AG08396 (cell line): ENCODE data around the gene CAMK1D.

Experiments used
- DNase-seq: peaks from one replicate; pipeline ENCODE4 v3.0.0; 2012; ENCODE audit warnings: low spot score, mixed read lengths

The CAMK1D gene

GRCh38 chr10:12403119-12403518, 53.8 kb downstream of the CAMK1D start:
- no peak for DNase-seq

- DNase-seq = no peak
These were observed 56.3 kb downstream of the CAMK1D start for GRCh38 chr10:12405342-12406320.

GRCh38 chr10:12406764-12407400, 57.5 kb downstream of the CAMK1D start:
- DNase-seq = no peak

- no peak for DNase-seq
These were observed 59.1 kb downstream of the CAMK1D start for GRCh38 chr10:12408472-12408871.

- DNase-seq = no peak
These were observed 59.8 kb downstream of the CAMK1D start for GRCh38 chr10:12409161-12409560.

GRCh38 chr10:12409613-12410012, 60.3 kb downstream of the CAMK1D start:
- DNase-seq = no peak

- DNase-seq = no peak
These were observed 63.5 kb downstream of the CAMK1D start for GRCh38 chr10:12412666-12413368.

GRCh38 chr10:12413369-12413711, 64.0 kb downstream of the CAMK1D start:
- no peak for DNase-seq

- no peak for DNase-seq
These were observed 65.1 kb downstream of the CAMK1D start for GRCh38 chr10:12414278-12414989.

GRCh38 chr10:12416344-12417050, 67.2 kb downstream of the CAMK1D start:
- no peak for DNase-seq

GRCh38 chr10:12417331-12417730, 68.0 kb downstream of the CAMK1D start:
- no peak for DNase-seq

GRCh38 chr10:12418000-12418399, 68.7 kb downstream of the CAMK1D start:
- DNase-seq = no peak

GRCh38 chr10:12418725-12419261, 69.4 kb downstream of the CAMK1D start:
- no peak for DNase-seq

GRCh38 chr10:12419262-12419847, 70.0 kb downstream of the CAMK1D start:
- peak; percentile 78 for DNase-seq

- no peak for DNase-seq
These were observed 71.3 kb downstream of the CAMK1D start for GRCh38 chr10:12420530-12421120.

- DNase-seq = no peak
These were observed 72.8 kb downstream of the CAMK1D start for GRCh38 chr10:12422189-12422588.

- no peak for DNase-seq
These were observed 74.5 kb downstream of the CAMK1D start for GRCh38 chr10:12423896-12424295.

- no peak for DNase-seq
These were observed 77.9 kb downstream of the CAMK1D start for GRCh38 chr10:12427276-12427675.

- no peak for DNase-seq
These were observed 79.2 kb downstream of the CAMK1D start for GRCh38 chr10:12428447-12429135.
